OCI-LY3 (cell line): ENCODE data around the gene WNT5A.

Source experiments
- CTCF ChIP-seq: fragments of 200-600, 300-600 bp; sonication (generic); IDR thresholded peaks from 2 replicates; pipeline ENCODE4 v1.5.1; 2014; ENCODE audit warnings: antibody characterized with exemption, low read length, low read depth
- EZH2phosphoT487 ChIP-seq: fragments of 200-600 bp; shearing (Covaris generic); IDR thresholded peaks from 2 replicates; pipeline ENCODE4 v1.6.1; 2018; ENCODE audit warnings: antibody characterized with exemption, mixed run types, low read depth

DNA sequence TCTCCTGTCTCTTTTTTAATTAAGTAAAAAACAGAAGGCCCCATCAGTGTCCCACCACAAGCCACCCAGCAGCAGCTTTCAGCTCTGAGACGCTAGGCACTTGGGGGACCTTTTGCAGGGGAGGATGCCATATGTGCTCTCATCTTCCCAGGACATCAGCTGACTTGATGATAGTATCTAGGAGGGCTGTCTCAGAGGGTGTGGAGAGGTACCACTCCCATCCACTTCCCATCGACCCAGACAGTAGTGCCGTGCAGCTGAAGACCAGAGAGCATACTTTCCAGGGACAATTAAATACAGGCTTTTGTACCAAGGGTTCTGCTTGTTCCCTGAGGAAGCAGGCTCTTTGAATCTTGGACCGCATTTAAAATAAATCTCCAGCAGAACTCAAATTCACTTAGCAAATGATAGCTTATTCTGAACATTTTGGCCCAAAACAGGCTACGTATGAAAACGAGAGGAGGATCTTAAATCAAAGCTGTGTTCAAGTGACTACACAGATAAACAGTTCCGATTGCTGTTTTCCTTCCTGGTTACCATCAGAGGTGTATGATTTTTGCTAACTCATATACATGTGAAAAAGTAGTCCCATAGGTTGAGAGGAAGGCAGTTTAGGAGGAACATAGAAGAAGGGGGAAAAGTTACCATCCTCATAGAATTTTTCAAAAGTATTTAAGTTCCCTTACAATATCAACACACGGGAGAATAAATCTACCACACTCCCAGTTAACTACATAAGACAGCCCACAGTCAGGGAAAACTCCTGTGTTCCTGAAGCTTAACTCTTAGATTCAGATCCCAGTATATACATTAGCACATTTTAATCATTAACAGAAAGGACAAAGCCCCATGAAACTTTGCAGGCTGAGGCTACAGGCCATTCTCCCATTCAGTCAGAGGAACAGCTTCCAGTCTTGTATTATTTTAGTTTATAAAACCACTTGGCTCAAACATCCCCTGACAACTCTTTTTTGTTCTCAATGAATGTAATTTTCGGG, 9.5 kb downstream of the WNT5A start:
- TF ChIP-seq CTCF (no peak), EZH2phosphoT487 (no peak)
